DMS 273 (cell line): Measurements from ENCODE around the gene RBM28.

Source experiments
- DNase-seq: peaks from one replicate; lab custom pipeline; 2025; ENCODE audit not compliant: unreplicated experiment; lab: John Stamatoyannopoulos, UW

The RBM28 gene

DNA sequence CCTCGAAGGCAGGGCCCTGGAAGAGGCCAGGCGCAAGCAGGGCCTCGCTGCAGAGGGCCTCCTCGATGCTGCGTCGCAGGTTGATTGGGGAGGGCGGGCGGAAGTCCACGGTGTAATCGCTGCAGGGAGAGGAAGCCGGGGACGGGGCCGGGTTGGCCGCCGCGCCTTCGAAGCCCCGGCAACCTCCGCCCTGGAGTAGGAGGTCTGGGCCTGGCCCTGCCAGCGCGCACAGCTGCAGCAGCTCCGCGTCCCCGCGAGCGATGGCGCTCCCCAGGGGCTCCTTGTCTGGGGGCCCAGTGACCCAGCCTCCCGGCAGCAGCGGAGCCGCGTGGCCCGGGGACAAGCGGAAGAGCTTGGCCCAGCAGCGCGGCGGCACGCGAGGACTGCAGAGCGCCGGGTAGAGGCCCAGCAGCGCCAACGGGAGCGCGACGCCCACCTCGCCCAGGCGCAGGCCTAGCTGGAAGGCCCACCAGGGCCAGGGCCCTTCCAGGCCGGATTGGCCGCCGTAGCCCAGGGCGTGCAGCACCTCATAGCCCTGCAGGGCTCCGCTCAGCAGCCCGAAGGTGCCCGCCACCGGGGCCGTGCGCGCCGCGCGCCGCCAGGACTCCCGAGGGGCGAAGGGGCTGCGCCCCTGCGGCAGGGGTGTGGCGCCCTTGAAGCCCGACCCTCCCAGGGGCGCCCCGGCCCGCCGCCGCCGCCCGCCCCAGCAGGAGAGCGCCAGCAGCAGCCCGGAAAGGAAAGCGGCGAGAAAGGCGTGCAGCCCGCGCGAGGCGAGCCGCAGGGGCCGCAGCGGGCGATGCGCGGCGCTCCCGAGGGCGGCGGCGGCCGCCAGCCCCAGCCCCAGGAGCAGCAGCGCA lies 7.8 kb upstream of the RBM28 start:
- no peak for DNase-seq

GRCh38 chr7:128350708-128351295 lies 7.1 kb upstream of the RBM28 start:
- no peak for DNase-seq

GRCh38 chr7:128349466-128349825 lies 5.7 kb upstream of the RBM28 start:
- no peak for DNase-seq

GRCh38 chr7:128347647-128348097 lies 4.0 kb upstream of the RBM28 start:
- peak; percentile 89 for DNase-seq

- no peak for DNase-seq
These were observed 695 bp upstream of the RBM28 start for GRCh38 chr7:128344431-128344774.

DNA sequence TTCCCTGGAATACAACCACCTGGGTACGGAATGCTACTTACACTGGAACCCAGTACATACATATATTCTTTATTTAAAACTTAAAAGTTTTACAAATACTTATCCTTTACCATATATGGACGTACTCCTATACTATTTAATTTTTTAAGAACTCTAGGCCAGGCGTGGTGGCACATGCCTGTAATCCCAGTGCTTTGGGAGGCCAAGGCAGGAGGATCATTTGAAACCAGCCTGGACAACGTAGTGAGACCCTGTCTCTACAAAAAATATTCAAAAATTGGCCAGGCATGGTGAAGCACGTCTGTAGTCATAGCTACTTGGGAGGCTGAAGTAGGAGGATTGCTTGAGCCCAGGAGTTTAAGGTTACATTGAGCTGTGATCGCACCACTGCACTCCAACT lies 2.0 kb downstream of the RBM28 start:
- DNase-seq = no peak

GRCh38 chr7:128335730-128336129 lies 8.0 kb downstream of the RBM28 start:
- no peak for DNase-seq

- no peak for DNase-seq
These were observed 19.4 kb downstream of the RBM28 start for GRCh38 chr7:128324368-128324680.

GRCh38 chr7:128323459-128324367 lies 20.0 kb downstream of the RBM28 start:
- DNase-seq = no peak

DNA sequence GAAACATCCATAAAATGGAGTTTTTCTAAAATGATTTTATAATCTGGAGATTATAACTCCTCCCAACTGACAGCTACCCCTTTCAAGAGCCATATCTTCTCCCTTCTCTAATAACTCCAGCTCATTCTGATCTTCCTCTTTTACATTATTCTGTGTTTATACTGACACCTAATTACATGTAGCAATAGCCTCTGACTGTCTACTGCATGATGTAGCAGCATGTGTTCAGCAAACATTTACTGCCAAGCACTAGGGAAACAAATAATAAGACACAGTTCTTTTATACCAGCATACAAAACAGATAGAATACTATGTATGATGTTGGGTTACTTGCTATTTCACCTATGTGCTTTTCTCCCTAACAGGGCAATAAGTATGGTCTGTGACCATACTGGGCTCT lies 20.7 kb downstream of the RBM28 start:
- DNase-seq = no peak

- peak; percentile 75 for DNase-seq
These were observed 21.6 kb downstream of the RBM28 start for GRCh38 chr7:128322040-128322643.

- DNase-seq = no peak
These were observed 22.7 kb downstream of the RBM28 start for GRCh38 chr7:128321044-128321422.

DNA sequence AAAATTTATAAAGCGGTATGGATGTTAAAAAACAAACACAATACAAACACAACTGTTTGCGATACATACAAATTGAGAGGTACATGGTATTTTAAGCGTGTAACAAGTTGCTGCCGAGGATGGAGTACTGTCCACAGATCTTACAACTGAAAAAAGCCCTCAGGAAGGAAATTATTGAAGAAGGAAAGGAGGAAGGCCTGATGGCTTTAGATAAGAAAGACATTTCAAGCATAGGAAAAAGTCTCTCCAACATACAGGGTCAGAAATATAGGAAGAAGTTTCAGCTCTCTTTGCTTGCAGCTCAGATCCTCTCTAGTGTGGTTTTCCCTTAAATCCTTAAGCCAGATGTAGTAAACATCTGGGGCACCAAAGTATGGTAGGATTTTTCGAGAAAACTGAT lies 25.0 kb downstream of the RBM28 start:
- no peak for DNase-seq

GRCh38 chr7:128311013-128311412 lies 32.7 kb downstream of the RBM28 start:
- no peak for DNase-seq

GRCh38 chr7:128310499-128310898 lies 33.2 kb downstream of the RBM28 start:
- DNase-seq = no peak

GRCh38 chr7:128309976-128310375 lies 33.7 kb downstream of the RBM28 start:
- DNase-seq = no peak

GRCh38 chr7:128309124-128309523 lies 34.6 kb downstream of the RBM28 start:
- no peak for DNase-seq

- DNase-seq = no peak
These were observed 36.6 kb downstream of the RBM28 start for GRCh38 chr7:128307061-128307460.

- peak; percentile 78 for DNase-seq
These were observed 39.5 kb downstream of the RBM28 start for GRCh38 chr7:128304212-128304611.

- no peak for DNase-seq
These were observed 40.1 kb downstream of the RBM28 start for GRCh38 chr7:128303643-128304042.

- no peak for DNase-seq
These were observed 40.6 kb downstream of the RBM28 start for GRCh38 chr7:128303133-128303532.

DNA sequence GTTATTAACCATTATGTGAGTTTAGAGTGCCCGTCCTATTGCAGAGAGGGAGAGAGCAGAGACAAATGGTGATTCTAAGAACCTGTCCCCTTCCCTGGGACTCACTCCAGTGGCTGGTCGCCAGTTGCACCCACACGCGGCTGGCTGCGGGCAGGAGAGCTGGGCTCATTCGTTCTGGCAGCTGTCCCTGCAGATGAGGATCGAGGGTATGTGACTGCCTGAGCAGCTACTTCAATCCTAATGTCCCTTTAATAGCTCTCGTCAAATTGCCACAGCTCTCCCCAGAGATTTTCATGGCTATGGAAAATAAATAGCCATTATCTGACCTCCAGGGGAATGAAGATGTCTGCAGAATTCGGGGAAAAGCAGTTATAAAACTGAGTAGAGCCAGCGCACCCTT lies 41.6 kb downstream of the RBM28 start:
- DNase-seq = peak; percentile 37
